HG03064 (cell line): ENCODE measurements around the gene GRB14.
"Not testable (repeated sequence)": the region's sequence is repeated elsewhere in the genome, so short reads cannot be mapped to it uniquely, and the experiment has no call there.

ENCODE experiments used
- ATAC-seq: cut with Tn5 transposase; IDR thresholded peaks from one replicate; pipeline ENCODE4 v1.9.1; 2021; ENCODE audit warnings: low read depth; ENCODE audit not compliant: unreplicated experiment

Gene GRB14

DNA sequence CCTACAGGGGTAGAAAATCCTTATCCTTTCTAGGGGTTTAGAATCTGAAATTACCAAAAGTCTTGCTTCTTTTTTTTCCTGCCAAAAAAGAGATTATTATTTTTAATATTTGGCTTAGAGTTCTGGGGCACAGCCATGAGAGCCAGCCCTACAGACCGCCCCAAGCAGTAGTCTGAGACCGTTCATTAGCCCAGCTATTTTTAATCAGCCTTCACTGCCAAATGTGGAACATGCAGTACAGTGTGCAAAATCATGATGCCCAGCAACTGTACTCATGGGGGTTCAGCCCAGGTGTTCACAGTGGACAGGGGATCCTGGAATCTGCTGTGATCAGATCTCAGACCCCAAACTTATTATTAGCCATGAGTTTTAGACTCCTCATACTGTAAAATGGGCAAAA lies 60.4 kb downstream of the GRB14 start:
- ATAC-seq = no peak

GRCh38 chr2:164560181-164560792 lies 61.0 kb downstream of the GRB14 start:
- no peak for ATAC-seq

- no peak for ATAC-seq
These were observed 62.8 kb downstream of the GRB14 start for GRCh38 chr2:164558450-164558849.

DNA sequence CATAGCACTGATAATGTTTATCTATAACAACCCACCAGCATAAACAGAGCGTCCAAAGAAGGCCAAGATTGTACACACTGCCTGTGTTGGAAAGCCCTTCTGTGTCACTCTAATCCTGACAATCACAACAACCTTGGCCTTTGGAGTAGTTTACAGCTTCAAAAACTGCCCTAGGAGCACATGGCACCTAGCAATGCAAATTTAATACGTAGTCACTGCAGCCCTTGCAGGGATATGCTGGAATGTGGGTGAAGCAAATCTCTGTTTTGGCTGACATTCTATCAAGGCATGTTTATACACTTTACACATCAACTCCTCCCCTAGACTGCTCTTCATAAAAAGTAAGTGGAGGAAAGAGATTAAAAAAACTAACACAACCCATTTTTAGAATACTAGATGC lies 66.8 kb downstream of the GRB14 start:
- ATAC-seq = no peak

GRCh38 chr2:164551519-164551918 lies 69.8 kb downstream of the GRB14 start:
- ATAC-seq = no peak

DNA sequence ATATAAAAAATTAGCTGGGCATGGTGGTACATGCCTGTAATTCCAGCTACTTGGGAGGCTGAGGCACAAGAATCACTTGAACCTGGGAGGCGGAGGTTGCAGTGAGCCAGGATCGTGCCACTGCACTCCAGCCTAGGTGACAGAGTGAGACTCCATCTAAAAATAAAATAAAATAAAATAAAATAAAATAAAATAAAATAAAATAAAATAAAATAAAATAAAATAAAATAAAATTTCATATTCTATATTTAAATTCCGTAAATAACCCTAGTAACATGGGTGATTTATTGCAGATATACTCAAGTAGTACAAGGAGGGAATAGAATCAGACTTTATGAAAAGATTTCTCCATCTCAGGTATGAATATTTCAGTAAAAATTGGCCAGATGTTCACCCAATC lies 71.6 kb downstream of the GRB14 start:
- ATAC-seq = not testable (repeated sequence)

DNA sequence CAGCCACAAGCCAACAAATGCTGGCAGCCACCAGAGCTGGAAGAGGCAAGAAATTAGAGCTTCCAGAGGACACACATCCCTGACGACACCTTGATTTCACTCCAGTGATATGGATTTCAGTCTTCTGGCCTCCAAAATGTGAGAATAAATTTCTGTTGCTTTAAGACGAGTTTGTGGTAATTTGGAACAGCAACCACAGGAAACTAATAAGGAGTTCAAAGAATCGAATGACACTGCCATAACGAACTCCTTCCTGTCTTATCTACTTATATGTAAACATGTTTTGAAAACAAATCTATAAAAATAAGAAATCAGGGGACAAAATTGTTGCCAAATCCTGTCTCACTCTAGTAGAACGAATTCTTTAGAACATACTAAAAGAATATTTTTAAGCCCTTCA lies 75.8 kb downstream of the GRB14 start:
- no peak for ATAC-seq

DNA sequence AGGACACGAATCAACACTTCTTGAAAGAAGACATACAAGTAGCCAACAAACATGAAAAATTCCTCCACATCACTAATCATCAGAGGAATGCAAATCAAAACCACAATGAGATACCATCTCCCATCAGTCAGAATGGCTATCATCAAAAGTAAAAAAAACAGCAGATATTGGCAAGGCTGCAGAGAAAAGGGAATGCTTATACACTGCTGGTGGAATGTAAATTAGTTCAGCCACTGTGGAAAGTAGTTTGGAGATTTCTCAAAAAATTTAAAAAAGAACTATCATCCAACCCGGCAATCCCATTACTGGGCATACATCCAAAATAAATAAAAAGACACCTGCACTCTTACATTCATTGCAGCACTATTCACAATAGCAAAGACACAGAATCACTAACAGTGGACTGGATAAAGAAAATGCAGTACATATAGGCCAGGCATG lies 78.7 kb downstream of the GRB14 start:
- ATAC-seq = no peak

- no peak for ATAC-seq
These were observed 82.9 kb downstream of the GRB14 start for GRCh38 chr2:164538240-164538866.

GRCh38 chr2:164535280-164536025 lies 85.8 kb downstream of the GRB14 start:
- ATAC-seq = no peak

DNA sequence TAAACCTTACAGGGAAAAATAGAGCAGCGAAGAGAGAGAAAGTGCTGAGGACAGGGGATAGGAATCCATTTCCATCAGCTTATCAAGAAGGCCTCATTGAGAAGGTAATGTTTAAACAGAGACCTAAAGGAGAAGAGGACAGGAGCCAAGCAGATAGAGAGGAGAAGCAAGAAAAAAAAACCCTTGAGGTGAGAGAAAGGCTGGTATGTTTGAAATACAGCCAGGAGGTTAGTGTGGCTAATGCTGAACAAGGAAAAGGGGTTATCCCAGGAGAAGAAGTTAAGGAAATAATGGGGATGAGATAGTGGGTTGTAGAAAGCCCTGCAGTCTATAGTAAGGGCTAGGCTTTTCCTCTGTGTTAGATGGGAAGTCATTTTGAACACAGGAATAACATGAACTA lies 90.8 kb downstream of the GRB14 start:
- ATAC-seq = no peak

DNA sequence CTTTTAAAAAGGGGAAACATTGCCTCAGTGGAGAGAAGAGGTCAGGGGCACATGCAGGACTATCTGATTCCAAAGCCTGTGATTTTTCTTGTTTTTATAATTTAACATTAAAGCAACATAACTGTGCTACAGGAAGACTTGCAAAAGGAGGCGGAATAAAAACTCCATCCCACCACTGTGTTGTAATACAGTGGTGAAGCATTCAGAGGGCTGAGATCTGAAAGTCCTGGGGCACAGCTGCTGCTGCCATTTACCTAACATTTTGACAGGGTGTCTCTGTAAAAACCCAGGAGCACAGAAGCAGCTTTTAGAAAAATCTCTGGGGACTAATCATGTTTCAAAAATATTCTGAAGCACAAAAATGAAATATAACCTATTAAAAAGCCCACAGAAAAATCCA lies 97.6 kb downstream of the GRB14 start:
- no peak for ATAC-seq

DNA sequence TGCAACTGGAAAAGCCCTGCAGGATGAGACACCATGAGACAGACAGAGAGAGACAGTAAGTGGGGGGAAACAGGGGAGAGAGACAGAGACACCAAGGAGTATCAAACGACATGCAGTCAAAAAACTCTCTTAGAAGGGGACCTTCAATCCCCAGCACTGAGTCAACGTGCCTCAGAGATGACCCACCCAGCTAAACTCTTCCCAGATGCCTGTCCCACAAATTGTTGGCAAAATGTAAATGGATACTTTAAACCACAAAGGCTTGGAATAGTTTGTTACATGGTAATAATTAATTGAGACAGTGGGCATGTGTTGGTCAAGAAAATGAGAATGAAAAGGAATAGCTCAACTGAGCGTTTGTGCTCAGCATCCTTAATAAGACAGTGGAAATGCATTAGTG lies 98.3 kb downstream of the GRB14 start:
- no peak for ATAC-seq

- no peak for ATAC-seq
These were observed 98.7 kb downstream of the GRB14 start for GRCh38 chr2:164522561-164522981.

- no peak for ATAC-seq
These were observed 105.5 kb downstream of the GRB14 start for GRCh38 chr2:164515734-164516133.

DNA sequence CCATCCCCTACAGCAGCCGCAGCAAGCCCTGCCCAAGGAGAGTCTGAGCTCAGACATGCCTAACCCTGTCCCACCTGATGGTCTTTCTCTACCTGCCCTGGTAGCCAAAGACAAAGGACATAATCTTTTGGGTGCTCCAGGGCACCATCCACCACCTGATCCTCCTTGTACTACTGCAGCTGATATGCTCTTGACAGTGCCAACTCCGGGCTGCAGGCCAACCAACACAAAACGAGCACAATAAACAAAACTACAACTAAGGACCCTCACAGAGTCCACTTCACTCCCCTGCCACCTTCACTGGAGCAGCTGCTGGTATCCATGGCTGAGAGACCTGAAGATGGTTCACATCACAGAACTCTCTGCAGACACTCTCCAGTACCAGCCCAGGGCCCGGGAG lies 106.3 kb downstream of the GRB14 start:
- no peak for ATAC-seq

GRCh38 chr2:164514491-164514890 lies 106.8 kb downstream of the GRB14 start:
- no peak for ATAC-seq

- no peak for ATAC-seq
These were observed 108.4 kb downstream of the GRB14 start for GRCh38 chr2:164512871-164513270.

GRCh38 chr2:164511738-164512137 lies 109.5 kb downstream of the GRB14 start:
- ATAC-seq = no peak

GRCh38 chr2:164510895-164511294 lies 110.4 kb downstream of the GRB14 start:
- no peak for ATAC-seq

DNA sequence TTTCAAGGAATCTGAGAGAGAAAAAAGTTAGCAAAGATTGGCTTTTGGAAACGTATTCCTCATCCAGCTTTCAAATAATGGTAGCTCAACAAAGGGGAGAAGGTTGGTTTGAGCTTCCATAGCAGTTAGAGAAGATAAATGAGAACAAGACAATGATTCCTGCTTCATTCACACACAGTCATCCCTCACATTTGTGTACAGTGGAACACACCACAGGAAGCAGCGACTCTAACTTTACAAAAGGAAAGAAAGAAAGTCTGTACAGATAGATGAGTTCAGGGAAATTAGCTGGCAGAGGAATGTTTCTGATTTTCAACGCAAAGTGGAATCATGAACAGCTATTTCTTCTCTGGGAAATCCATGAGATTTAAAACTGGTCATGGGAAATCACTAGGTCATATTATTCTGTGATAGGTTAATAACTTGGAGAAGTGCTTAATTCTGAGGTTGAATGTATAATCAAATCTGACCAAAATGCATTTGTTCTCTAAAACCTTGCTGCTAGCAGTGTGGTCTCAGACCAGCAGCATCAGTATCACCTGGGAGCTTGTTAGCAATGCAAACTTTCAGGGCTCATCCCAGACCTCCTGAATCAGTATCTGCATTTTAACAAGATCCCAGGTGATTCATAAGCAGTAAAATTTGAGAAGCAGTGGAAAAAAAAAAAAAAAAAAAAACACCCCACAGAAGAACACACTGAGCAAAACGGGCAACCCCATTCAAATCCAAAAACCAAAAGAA lies 112.0 kb downstream of the GRB14 start:
- ATAC-seq = no peak
